DOHH2 (cell line): ENCODE measurements around the gene HUWE1.

Source experiments
- H3F3A ChIP-seq: fragments of 200-600 bp; sonication (generic), shearing (Covaris generic); 2 replicates; pipeline ENCODE4 v1.6.0; 2016; ENCODE audit warnings: antibody characterized with exemption, mild to moderate bottlenecking; ENCODE audit not compliant: control insufficient read depth, insufficient read depth
- H3K27ac ChIP-seq: fragments of 200-600 bp; sonication (generic); 2 replicates; pipeline ENCODE4 v1.5.1; 2014; ENCODE audit warnings: low read depth, mild to moderate bottlenecking, low read length, moderate library complexity
- H3K27me3 ChIP-seq: fragments of 200-600 bp; sonication (generic); 2 replicates; pipeline ENCODE4 v1.6.1; 2014; ENCODE audit warnings: mild to moderate bottlenecking, low read length, mixed read lengths; ENCODE audit not compliant: control insufficient read depth
- H3K36me3 ChIP-seq: fragments of 200-600 bp; sonication (generic); 2 replicates; pipeline ENCODE4 v1.6.1; 2014; ENCODE audit warnings: mild to moderate bottlenecking, low read length, moderate library complexity, mixed read lengths; ENCODE audit not compliant: control insufficient read depth
- H3K4me1 ChIP-seq: fragments of 200-600 bp; sonication (generic); 2 replicates; pipeline ENCODE4 v1.6.1; 2014; ENCODE audit warnings: mild to moderate bottlenecking, low read length, mixed read lengths; ENCODE audit not compliant: control insufficient read depth
- H3K4me2 ChIP-seq: fragments of 200-600 bp; sonication (generic); 2 replicates; pipeline ENCODE4 v1.6.0; 2014; ENCODE audit warnings: mild to moderate bottlenecking, low read length, moderate library complexity
- H3K4me3 ChIP-seq: fragments of 200-600 bp; sonication (generic); 2 replicates; pipeline ENCODE4 v1.5.1; 2014; ENCODE audit warnings: mild to moderate bottlenecking, low read length, mixed read lengths
- H3K79me2 ChIP-seq: fragments of 200-600 bp; sonication (generic); 2 replicates; pipeline ENCODE4 v1.6.1; 2014; ENCODE audit warnings: mild to moderate bottlenecking, low read length, mixed read lengths; ENCODE audit not compliant: control insufficient read depth
- H3K9me2 ChIP-seq: fragments of 200-600 bp; sonication (generic); replicated peaks from 2 replicates; pipeline ENCODE4 v1.6.1; 2014; ENCODE audit warnings: mild to moderate bottlenecking, low read length, mixed read lengths; ENCODE audit not compliant: control insufficient read depth
- H3K9me3 ChIP-seq: fragments of 200-600 bp; sonication (generic); 2 replicates; pipeline ENCODE4 v1.6.1; 2014; ENCODE audit warnings: antibody characterized with exemption, low read length, mixed read lengths; ENCODE audit not compliant: control insufficient read depth, insufficient read depth
- H4K20me1 ChIP-seq: fragments of 200-600 bp; sonication (generic); 2 replicates; pipeline ENCODE4 v1.6.0; 2014; ENCODE audit warnings: low read depth, mild to moderate bottlenecking, antibody characterized with exemption, low read length, moderate library complexity; ENCODE audit not compliant: control insufficient read depth, insufficient read depth
- EZH2phosphoT487 ChIP-seq: fragments of 200-600 bp; sonication (generic); IDR thresholded peaks from 2 replicates; pipeline ENCODE4 v1.6.1; 2017; ENCODE audit warnings: borderline replicate concordance, mild to moderate bottlenecking, antibody characterized with exemption, low read length, moderate library complexity, mixed read lengths
- TF ChIP-seq, protein P1 (sequence below): fragments of 200-600 bp; sonication (generic); IDR thresholded peaks from one replicate; pipeline ENCODE4 v1.5.1; 2014; ENCODE audit warnings: antibody characterized with exemption, mild to moderate bottlenecking, low read depth, low read length; ENCODE audit not compliant: poor library complexity, severe bottlenecking

HUWE1 gene

DNA sequence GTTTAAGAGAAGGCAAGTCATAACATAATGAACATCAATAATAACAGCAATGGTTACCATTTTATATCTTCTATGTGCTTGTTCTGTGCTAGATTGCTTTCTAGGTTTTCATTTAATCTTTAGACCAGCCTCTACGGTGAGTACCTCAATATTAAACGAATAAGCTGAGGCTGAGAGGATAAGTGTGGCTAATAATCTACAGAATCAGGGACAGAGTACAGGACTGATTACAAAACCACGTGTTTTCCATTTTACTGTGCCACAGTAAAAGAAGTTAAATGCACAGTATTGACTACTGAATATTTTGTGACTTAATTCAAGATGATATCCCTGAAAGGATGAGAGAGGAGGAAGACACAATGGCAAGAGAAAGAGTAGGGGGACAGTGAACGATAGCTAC, 56.3 kb downstream of the HUWE1 start:
- H3K4me3 ChIP-seq, result no peak overlapping the region
- H3K79me2 ChIP-seq, result no peaks in the 10 kb centered on the region
- no peaks in the 10 kb centered on the region for H3K9me3 ChIP-seq
- H3K36me3 ChIP-seq, result peaks cover 86% of the 10 kb centered on the region
- H3F3A ChIP-seq, result no peaks in the 10 kb centered on the region
- H4K20me1 ChIP-seq, result no peaks in the 10 kb centered on the region
- no peaks in the 10 kb centered on the region for H3K27me3 ChIP-seq
- no peaks in the 10 kb centered on the region for H3K9me2 ChIP-seq
- no peaks in the 10 kb centered on the region for H3K4me1 ChIP-seq
- no peak overlapping the region for H3K4me2 ChIP-seq
- TF ChIP-seq EZH2phosphoT487, result no peak
- TF ChIP-seq, protein P1, sequence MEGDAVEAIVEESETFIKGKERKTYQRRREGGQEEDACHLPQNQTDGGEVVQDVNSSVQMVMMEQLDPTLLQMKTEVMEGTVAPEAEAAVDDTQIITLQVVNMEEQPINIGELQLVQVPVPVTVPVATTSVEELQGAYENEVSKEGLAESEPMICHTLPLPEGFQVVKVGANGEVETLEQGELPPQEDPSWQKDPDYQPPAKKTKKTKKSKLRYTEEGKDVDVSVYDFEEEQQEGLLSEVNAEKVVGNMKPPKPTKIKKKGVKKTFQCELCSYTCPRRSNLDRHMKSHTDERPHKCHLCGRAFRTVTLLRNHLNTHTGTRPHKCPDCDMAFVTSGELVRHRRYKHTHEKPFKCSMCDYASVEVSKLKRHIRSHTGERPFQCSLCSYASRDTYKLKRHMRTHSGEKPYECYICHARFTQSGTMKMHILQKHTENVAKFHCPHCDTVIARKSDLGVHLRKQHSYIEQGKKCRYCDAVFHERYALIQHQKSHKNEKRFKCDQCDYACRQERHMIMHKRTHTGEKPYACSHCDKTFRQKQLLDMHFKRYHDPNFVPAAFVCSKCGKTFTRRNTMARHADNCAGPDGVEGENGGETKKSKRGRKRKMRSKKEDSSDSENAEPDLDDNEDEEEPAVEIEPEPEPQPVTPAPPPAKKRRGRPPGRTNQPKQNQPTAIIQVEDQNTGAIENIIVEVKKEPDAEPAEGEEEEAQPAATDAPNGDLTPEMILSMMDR, result no peak
- H3K27ac ChIP-seq, result no peak overlapping the region

DNA sequence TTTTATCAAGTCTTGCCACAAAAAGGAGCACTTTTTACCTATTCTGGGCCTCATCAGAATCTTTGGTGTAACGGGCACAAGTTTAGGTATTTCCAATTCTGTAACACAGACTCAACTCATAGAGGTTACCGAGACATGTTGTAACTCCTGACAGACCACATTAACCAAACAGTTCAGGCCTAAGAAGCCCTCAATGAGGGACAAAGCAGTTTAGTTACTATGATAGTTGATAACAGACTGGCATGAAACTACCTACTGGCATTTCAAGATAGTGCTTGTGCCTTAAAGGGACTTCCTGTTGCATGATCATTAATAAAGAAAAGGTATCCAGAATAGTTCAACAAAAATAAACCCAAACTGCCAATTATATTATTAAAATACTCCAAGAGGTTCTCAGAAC, 64.1 kb downstream of the HUWE1 start:
- no peak overlapping the region for H3K4me3 ChIP-seq
- H3K27ac ChIP-seq, result no peak overlapping the region
- H3K9me3 ChIP-seq, result no peaks in the 10 kb centered on the region
- H3F3A ChIP-seq, result no peaks in the 10 kb centered on the region
- no peaks in the 10 kb centered on the region for H4K20me1 ChIP-seq
- H3K9me2 ChIP-seq, result no peaks in the 10 kb centered on the region
- no peaks in the 10 kb centered on the region for H3K4me1 ChIP-seq
- no peaks in the 10 kb centered on the region for H3K27me3 ChIP-seq
- TF ChIP-seq, protein P1, result no peak
- no peak for TF ChIP-seq EZH2phosphoT487
- H3K4me2 ChIP-seq, result no peak overlapping the region
- peaks cover 85% of the 10 kb centered on the region for H3K36me3 ChIP-seq
- H3K79me2 ChIP-seq, result no peaks in the 10 kb centered on the region

DNA sequence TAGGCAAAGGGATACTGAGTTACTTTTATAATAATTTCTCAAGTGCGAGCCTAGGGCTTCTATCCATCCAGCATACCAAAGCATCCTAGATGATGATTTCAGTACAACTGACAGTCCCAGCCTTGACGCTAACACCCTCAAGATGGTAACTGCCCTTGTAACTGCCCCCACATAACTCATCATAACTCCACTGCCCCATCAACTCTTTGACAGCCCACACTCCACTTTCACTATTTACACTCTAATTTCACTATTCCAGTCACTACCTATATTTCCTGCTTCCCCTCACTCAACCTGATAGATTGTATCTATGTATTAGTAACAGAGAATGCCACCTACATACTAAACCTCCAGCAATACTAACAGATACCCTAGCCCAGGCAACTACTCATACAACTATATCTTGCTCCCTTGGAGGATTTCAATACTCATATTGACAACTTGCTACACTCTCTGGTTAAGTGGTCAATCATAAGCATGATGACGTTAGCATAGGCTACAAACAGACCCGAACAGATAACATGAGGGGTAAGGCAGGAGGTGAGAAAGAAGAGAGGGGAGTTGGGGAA, 65.0 kb downstream of the HUWE1 start:
- Histone ChIP-seq H3K27me3 (no peaks in the 10 kb centered on the region), H3F3A (no peaks in the 10 kb centered on the region), H3K4me3 (no peak overlapping the region), H3K4me2 (no peak overlapping the region), H4K20me1 (no peaks in the 10 kb centered on the region), H3K4me1 (no peaks in the 10 kb centered on the region), H3K9me3 (no peaks in the 10 kb centered on the region), H3K9me2 (no peaks in the 10 kb centered on the region), H3K27ac (no peak overlapping the region), H3K36me3 (peaks cover 86% of the 10 kb centered on the region), H3K79me2 (no peaks in the 10 kb centered on the region)
- TF ChIP-seq EZH2phosphoT487, result no peak
- TF ChIP-seq, protein P1, result no peak

DNA sequence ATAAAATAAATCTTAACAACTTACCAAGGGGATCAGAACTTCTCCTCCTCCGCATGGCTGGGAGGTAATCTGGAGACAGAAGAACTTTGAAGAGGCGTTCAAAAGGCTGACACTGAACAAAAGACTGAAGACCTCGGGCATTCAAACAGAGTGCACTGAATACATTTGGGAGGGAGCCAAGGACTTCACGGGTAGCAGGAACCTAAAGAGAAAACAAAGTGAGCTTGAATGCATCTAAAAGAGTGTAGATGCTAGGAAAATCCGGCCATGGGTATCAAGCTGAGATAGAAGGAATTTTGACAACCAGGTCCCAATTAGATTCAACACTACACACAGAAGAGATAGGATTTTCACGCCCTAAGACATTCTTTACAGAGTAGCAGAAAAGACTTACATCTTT, 69.6 kb downstream of the HUWE1 start:
- H3K36me3 ChIP-seq, result peaks cover 87% of the 10 kb centered on the region
- TF ChIP-seq, protein P1, result no peak
- no peak for TF ChIP-seq EZH2phosphoT487
- H3F3A ChIP-seq, result no peaks in the 10 kb centered on the region
- H3K9me3 ChIP-seq, result no peaks in the 10 kb centered on the region
- no peaks in the 10 kb centered on the region; the same call in 1 of the 2 replicates for H3K79me2 ChIP-seq
- no peaks in the 10 kb centered on the region for H4K20me1 ChIP-seq
- H3K4me1 ChIP-seq, result no peaks in the 10 kb centered on the region
- no peak overlapping the region for H3K4me3 ChIP-seq
- H3K9me2 ChIP-seq, result no peaks in the 10 kb centered on the region
- no peak overlapping the region for H3K4me2 ChIP-seq
- no peaks in the 10 kb centered on the region for H3K27me3 ChIP-seq
- no peak overlapping the region for H3K27ac ChIP-seq
